ENCODE results near the gene EIF2S3B. TPM values are rescaled to one million over a fixed set of nuclear protein-coding genes. Genes with fewer than 3 reads are reported as not detected.
"Not testable (repeated sequence)": the region's sequence is repeated elsewhere in the genome, so short reads cannot be mapped to it uniquely, and the experiment has no call there.

EIF2S3B gene
- total RNA-seq, result 1 to 10 TPM; 1.5 to 1.9 TPM

DNA sequence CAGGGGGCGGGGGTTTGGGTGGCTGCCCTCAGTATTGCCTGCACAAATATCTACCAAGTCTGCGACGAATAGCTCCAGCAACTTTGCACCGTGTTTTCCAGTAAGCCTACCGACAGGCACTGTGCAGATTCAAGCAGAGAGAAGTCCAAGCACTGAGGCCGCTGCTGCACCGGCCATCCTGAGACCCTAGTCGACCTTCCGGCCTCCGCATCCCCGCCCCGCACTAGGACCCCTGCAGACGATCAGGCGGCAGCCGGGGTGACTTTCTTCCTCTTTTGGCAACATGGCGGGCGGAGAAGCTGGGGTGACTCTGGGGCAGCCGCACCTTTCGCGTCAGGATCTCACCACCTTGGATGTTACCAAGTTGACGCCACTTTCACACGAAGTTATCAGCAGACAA, at the start of gene EIF2S3B:
TSS of gene EIF2S3B (plus strand) at position 271 of the 400 bp plus-strand sequence. CDS start at position 284, 13 bp downstream.
- POLR2A ChIA-PET, result no interaction called here
- CTCF ChIA-PET, result interaction anchor here (0.8 kb wide), 1 partner anchor 352 kb away, joined by 3 read pairs; no protein-coding TSS in a partner anchor

DNA sequence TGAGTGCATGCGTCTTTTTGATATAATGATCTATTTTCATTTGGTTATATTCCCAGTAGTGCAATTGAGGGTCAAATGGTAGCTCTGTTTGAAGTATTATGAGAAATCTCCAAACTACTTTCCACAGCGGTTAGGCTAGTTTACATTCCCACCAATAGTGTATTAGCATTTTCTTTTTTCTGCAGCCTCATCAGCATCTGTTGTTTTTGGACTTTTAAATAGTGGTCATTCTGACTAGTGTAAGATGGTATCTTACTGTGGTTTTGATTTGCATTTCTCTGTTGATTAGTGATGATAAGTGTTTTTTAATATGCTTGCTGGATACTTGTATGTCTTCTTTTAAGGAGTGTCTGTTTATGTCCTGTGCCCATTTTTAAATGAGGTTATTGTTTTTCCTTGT, 48.8 kb upstream of the EIF2S3B start:
- ChIA-PET CTCF (no interaction called here), POLR2A (interaction anchor here (0.6 kb wide), 1 partner anchor 70 kb away, joined by 4 read pairs; no protein-coding TSS in a partner anchor)

DNA sequence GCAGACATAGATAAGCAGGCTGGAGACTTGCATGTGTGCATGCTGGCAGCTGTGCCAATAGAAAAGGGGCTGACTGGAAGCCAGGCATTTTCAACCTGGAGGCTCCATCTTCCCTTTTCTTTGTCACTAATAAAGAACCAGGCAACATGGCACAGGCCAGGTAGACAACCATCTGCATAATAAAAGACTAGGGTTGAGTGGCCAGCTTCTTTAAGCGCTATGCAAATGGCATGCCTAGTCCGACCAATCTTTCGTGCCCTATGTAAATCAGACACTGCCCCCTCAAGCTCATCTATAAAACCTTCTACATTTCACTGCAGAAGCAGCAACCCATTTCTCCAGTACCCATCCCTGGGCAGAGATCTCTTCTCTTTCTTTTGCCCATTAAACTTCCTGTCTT, 47.9 kb upstream of the EIF2S3B start:
- ChIA-PET CTCF (no interaction called here), POLR2A (no interaction called here)

DNA sequence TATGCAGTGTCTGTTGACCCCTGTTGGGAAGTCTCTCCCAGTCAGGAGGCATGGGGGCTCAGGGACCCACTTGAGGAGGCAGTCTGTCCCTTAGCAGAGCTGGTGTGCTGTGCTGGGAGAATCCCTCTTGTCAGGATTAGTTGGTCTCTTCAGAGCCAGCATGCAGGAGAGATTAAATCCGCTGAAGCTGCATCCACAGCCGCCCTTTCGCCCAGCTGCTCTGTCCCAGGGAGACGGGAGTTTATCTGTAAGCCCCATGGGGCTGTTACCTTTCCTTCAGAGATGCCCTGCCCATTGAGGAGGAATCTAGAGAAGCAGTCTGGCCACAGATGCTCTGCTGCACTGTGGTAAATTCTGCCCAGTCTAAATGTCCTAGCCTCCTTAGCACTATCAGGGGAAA, 39.4 kb upstream of the EIF2S3B start:
- ChIA-PET CTCF (no interaction called here), POLR2A (no interaction called here)

DNA sequence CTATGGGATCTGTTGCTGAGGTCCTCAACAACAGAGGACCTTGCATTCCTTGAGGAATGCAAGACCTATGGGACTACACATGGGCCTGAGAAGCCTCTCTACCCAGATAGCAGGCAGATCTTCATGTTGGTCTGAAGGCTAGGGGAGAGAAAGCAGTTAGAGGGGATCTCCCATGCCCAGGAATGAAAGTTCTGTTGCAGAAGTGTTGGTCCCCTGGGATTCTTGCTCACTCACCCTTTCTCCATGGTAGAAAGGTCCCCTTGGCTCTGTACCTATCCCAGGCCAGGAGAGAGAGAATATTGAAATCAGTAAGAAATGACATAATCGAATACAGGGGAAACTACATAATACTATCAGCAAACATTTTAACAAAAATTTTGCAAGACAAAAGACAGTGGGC, 36.0 kb upstream of the EIF2S3B start:
- ChIA-PET POLR2A (no interaction called here), CTCF (no interaction called here)

DNA sequence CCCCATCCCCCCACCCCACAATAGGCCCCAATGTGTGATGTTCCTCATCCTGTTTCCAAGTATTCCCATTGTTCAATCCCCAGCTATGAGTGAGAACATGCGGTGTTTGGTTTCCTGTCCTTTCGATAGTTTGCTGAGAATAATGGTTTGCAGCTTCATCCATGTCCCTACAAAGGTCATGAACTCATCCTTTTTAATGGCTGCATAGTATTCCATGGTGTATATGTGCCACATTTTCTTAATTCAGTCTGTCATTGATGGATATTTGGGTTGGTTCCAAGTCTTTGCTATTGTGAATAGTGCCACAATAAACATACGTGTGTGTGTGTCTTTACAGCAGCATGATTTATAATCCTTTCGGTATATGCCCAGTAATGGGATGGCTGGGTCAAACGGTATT, 32.9 kb upstream of the EIF2S3B start:
- POLR2A ChIA-PET, CTCF ChIA-PET: not testable (repeated sequence)

DNA sequence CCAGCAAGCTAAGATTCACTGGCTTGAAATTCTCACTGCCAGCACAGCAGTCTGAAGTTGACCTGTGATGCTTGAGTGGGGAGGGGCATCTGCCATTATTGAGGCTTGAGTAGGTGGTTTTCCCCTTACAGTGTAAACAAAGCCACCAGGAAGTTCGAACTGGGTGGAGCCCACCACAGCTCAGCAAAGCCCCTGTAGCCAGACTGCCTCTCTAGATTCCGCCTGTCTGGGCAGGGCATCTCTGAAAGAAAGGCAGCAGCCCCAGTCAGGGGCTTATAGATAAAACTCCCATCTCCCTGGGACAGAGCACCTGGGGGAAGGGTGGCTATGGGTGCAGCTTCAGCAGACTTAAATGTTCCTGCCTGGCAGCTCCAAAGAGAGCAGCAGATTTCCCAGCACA, 23.8 kb upstream of the EIF2S3B start:
- POLR2A ChIA-PET, result not testable (repeated sequence)
- CTCF ChIA-PET, result interaction anchor here (0.6 to 1.5 kb wide), 2 partner anchors 27 to 1754 kb away, joined by 3 read pairs; no protein-coding TSS in a partner anchor

DNA sequence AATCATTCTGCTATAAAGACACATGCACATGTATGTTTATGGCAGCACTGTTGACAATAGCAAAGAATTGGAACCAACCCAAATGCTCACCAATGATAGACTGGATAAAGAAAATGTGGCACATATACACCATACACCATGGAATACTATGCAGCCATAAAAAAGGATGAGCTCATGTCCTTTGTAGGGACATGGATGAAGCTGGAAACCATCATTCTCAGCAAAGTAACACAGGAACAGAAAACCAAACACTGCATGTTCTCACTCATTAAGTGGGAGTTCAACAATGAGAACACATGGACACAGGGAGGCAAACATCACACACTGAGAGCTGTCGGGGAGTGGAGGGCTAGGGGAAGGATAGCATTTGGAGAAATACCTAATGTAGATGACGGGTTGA, 18.4 kb upstream of the EIF2S3B start:
- CTCF ChIA-PET, result not testable (repeated sequence)
- POLR2A ChIA-PET, result interaction anchor here (0.6 kb wide), 1 partner anchor 17 kb away, joined by 3 read pairs; no protein-coding TSS in a partner anchor

DNA sequence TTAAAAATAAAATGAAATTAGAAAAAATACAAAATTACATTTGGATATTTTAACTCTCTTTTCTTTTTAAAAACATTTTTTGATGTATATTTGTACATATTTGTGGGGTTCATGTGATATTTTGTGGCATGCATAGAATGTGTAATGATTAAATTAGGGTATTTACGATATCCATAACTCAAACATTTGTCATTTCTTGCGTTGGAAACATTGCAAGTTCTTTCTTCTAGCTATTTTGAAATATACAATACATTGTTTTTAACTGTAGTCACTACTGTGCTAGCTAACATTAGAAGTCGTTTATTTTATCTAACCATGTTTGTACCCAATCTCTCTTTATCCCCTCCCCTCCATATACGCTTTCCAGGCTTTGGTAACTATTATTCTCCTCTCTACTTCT, 13.9 kb upstream of the EIF2S3B start:
- ChIA-PET CTCF (no interaction called here), POLR2A (no interaction called here)

DNA sequence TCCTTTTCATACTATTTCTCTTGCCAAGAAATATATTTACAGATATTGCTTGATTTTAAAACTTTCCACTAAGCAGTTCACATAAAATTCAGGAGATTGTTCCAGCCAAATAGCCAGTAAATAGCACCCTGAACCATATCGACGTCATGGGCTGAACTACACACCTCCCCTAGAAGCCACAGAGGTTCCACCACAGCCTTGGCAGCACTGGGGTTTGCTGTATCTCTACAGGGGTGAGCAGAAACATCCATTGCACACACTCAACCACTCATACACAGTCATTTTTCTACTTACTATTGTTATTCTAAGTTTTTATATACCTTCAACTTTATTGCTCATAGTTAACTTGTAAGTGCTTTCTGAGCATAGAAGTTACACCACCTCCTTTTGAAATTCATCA, 8.1 kb upstream of the EIF2S3B start:
- POLR2A ChIA-PET, result interaction anchor here (0.6 kb wide), 1 partner anchor 301 kb away, joined by 3 read pairs; no protein-coding TSS in a partner anchor

DNA sequence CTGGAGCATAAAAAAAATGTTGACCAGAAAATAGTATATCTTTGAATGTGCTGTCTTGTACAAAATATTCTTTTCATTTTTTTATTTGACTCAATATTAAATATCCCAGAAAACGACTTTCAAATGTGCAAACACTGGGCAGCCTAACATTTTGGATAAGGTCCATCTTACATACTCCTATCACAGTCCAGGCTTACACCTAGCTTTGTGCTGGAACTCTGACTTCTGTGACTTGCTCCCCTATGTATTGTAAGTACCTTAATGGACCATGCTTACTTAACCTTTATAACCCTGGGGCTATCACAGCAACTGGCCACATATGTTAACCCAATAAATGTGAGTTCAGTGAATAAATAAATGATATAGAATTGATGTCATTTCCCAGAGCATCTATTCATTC, 7.6 kb upstream of the EIF2S3B start:
- POLR2A ChIA-PET, result interaction anchor here (0.6 kb wide), 1 partner anchor 302 kb away, joined by 3 read pairs; no protein-coding TSS in a partner anchor
- CTCF ChIA-PET, result interaction anchor here (1.2 to 1.5 kb wide), 2 partner anchors 60 to 63 kb away, joined by 3 read pairs; no protein-coding TSS in a partner anchor

More for the DNA sequence above, 8.1 kb upstream of the EIF2S3B start:
- CTCF ChIA-PET, result interaction anchor here (1.2 to 1.5 kb wide), 2 partner anchors 60 to 63 kb away, joined by 3 read pairs; no protein-coding TSS in a partner anchor

DNA sequence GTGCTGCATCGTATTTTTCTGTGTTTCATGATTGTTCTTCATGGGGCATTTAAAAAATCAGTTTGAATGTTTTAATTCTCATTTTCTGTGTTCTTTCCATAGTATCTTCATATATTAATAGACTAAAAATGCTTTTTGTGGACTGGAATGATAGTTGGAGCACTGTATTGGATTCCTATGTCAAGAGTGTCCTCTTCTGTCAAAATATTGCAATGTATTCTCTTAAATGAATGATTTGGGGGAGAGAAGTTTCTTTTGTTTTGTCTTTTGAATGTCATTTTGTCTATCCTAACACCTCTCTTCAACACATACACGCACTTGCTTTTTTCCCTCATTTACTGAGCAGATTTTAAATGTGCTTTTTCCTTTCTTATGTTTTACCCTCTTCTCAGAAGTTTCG, 4.7 kb upstream of the EIF2S3B start:
- ChIA-PET CTCF (no interaction called here), POLR2A (no interaction called here)

DNA sequence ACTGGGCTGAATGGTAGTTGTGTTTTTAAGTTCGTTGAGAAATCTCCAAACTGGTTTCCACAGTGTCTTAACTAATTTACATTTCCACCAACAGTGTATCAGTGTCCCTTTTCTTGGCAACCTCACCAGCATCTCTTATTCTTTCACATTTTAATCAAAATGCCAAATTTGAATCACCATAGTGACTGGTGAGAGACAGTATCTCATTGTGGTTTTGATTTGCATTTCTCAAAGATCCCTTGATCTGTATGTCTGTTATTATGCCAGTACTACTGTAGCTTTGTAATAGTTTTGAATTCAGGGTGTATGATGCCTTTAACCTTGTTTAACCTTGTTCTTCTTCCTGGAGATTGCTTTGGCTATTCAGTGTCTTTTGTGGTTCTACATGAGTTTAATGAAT, 2.2 kb upstream of the EIF2S3B start:
- CTCF ChIA-PET, result no interaction called here
- POLR2A ChIA-PET, result no interaction called here

DNA sequence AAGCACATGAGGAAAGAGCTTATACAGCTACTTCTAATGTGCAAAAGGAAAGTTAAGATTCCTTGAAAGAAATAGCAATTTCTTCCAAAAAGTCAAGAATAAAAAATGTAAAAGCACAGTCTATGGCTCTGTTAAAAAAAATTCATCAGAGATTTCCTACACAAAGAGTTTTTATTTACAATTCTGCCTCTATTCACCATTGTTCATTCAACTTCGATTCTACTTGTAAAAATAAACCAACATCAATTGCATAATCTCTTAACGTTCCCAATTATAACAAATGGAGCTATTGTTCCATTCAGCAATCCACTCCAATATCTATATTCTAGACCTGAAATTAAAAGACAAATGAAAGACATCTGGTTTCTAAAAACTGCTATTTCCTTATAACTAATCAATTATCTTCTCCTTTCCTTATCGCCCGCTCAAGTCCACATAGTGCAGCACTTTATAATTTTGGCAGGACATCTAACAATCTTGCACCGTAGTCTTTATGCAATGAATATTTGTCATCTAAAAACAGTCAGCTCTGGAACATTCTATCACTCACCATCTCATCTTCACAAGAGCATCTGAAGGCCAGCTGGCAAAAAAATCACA, 6.2 kb downstream of the EIF2S3B start:
- CTCF ChIA-PET, result no interaction called here
- POLR2A ChIA-PET, result no interaction called here

DNA sequence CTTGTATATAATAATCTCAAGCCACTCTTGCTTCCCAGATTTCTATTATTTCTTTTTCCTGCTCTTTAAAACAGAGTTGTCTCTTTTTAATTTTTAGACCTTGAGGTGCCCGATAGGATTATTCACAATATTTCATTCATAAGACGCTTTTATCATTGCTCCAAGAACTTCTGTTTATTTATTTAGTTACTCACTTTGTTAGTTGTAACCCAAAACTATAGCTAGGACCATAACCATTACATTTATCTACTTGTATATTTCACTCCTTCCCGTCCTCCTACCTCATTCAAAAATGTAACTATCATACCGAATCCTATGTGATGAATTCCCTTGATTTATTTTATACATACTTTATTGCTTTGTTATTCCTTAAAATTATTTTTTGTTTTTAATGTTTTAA, 7.1 kb downstream of the EIF2S3B start:
- CTCF ChIA-PET, result no interaction called here
- POLR2A ChIA-PET, result no interaction called here

DNA sequence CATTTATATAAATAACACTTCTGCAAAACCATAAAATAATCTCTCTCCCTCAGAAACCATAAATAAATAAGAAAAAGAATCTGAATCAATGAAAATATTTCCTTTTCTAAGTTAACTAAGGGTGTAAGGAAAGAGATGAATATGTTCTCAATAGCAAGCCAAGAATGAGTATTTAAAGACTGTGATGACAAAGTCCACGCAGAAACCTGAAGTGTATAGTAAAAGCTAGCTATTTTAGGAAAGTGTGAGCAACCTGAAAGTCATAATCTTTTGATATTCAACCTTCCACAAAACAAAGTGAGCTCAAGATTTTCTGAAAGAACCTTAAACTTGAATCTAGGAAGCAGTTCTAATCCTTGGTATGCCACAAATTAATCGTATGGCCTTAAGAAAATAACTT, 15.9 kb downstream of the EIF2S3B start:
- CTCF ChIA-PET, result no interaction called here

DNA sequence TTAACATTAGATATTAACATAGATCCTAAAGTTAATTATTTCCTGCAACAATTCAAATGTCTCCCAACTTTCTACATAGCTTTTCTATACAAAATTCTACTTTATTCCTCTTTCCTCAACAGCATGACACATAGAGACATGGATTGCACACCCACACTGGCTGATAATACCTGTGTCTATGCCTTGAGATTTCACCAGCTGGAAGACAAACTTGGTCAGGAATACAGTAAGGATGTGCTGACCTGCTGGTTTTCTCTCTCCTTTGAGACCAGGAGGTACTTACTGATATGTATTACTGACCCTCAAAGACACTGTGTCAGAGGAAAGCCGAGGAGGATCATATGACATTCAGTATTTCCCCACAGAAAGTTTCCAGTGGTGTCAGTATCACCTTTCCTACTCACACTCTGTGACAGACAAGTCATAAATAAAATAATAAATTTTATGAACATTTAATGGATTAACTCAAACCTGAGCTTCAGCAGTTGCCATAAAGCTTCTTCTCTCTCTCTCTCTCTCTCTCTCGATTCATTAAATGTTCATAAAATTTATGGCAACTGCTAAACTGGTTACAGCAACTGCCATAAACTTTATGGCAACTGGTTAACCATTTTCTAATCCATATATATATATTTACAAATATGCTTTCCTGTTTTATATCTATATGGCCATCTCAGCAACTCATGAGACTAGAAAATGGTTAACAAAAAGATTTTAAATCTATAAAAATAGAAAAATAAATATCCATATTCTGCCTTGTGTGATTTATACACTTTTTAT, 22.7 kb downstream of the EIF2S3B start:
- ChIA-PET CTCF (interaction anchor here (1.4 kb wide), 1 partner anchor 14 kb away, joined by 3 read pairs; no protein-coding TSS in a partner anchor), POLR2A (no interaction called here)

More for the DNA sequence above, 15.9 kb downstream of the EIF2S3B start:
- POLR2A ChIA-PET, result no interaction called here

DNA sequence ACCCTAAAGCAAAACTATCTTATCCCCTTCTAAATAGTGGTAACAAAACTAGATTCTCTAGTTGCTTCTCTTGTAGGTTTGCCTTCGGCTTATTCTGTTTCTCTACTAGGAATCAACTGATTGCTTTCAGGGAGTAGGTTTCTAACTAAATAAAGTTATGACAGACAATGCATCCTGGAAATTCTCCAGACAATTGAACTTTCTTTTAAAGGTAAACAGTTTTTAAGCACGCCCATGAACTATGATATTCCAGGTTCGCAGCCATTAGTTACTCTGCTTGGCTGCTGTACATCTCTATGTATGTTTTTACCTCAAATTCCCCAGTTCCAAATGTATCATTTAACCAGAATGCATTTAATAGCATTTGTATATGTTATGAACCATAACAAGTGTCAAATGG, 23.9 kb downstream of the EIF2S3B start:
- CTCF ChIA-PET, result no interaction called here
- POLR2A ChIA-PET, result no interaction called here

DNA sequence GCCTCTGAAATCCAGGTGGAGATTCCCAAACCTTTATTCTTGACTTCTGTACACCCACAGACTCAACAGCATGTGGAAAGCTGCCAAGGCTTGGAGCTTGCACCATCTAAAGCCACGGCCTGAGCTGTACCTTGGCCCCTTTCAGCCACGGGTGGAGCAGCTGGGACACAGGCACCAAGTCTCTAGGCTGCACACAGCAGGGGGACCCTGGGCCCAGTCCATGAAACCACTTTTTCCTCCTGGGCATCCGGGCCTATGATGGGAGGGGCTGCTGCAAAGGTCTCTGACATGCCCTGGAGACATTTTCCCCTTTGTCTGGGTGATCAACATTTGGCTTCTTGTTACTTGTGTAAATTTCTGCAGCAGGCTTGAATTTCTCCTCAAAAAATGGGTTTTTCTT, 32.0 kb downstream of the EIF2S3B start:
- ChIA-PET CTCF (no interaction called here), POLR2A (no interaction called here)

DNA sequence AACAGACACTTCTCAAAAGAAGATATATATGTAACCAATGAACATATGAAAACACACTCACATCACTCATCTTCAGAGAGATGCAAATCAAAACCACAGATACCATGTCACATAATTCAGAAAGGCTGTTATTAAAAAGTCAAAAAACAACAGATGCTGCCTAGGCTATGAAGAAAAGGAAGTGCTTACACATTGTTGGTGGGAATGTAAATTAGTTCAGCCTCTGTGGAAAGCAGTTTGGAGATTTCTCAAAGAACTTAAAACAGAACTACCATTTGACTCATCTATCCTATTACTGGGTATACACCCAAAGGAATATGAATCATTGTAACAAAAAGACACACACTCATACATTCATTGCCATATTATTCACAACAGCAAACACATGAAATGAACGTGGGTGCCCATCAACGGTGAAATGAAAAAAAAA, 35.1 kb downstream of the EIF2S3B start:
- ChIA-PET CTCF (no interaction called here), POLR2A (interaction anchor here (0.6 to 0.7 kb wide), 2 partner anchors 150 to 230 kb away, joined by 4 to 7 read pairs; no protein-coding TSS in a partner anchor)

DNA sequence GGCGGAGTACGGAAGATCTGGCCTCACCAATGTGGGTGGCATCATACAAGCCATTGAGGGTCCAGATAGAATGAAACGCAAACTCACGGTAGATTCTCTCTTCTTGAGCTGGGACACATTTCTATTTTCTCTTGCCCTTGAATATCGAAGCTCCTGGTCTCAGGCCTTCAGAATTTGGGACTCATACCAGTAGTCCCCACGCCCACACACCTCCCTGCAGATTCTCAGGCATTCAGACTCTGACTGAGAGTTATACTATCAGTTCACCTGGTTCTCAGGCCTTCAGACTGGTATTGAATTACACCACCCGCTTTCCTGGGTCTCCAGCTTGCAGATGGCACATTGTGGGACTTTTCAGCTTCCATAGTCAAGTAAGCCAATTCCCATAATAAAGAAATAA, 37.8 kb downstream of the EIF2S3B start:
- ChIA-PET CTCF (no interaction called here), POLR2A (no interaction called here)
